Upper lobe of left lung (tissue), 4 donors: Measurements from ENCODE around the gene PCBP4.

Source experiments
- POLR2AphosphoS5 ChIP-seq, 2 donors: sonication (generic); formaldehyde crosslinking; IDR thresholded peaks; one replicate each; pipeline ENCODE4 v1.5.1; 2017; ENCODE audit warnings: antibody characterized with exemption in 2 of 2
- TF ChIP-seq, protein P1 (sequence below), 6 experiments: fragments of 450-650 bp in 4 of 6; fragments of 200-600 bp in 2 of 6; sonication (generic) in 2 of 6; IDR thresholded peaks; one replicate each; pipeline ENCODE4 v1.5.1; 2016 to 2019; ENCODE audit warnings: antibody characterized with exemption in 6 of 6

DNA sequence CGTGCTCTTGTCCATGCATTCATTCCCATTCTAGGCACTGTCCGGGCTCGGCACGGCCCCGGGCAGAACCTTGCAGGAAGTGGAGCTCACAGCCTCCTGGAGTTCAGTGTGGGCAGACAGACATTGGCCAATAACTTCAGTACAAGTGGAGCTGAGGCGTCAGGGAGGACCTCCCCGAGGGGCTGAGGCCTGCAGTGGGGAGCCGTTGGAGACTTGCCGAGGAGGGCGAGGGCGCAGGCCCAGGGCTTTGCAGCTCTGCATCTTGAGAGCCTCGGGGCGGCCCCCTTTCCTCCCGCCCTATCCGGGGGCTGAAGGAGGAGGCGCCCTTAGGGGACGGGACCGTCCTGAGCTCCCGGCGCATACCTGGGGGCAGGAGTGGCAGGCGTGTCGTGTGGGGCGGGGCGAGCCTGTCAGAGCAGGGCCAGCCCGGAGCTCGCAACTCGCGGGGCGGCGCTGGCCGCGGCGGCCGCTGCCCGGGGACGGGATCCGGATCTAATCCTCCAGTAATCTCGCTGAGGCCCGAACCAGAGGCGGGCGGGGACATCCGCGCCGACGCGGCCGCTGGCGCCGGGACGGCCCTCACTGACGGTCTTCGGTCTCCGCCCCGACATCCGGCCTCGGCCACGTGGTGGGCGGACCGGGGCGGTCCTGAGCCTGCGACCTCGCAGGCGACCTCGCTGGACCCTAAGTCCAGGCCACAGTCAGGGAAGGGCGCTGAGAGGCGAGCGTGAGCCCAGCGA is 15.8 kb upstream of the PCBP4 start, which contains the start of gene ACY1:
- TF ChIP-seq, protein P1, sequence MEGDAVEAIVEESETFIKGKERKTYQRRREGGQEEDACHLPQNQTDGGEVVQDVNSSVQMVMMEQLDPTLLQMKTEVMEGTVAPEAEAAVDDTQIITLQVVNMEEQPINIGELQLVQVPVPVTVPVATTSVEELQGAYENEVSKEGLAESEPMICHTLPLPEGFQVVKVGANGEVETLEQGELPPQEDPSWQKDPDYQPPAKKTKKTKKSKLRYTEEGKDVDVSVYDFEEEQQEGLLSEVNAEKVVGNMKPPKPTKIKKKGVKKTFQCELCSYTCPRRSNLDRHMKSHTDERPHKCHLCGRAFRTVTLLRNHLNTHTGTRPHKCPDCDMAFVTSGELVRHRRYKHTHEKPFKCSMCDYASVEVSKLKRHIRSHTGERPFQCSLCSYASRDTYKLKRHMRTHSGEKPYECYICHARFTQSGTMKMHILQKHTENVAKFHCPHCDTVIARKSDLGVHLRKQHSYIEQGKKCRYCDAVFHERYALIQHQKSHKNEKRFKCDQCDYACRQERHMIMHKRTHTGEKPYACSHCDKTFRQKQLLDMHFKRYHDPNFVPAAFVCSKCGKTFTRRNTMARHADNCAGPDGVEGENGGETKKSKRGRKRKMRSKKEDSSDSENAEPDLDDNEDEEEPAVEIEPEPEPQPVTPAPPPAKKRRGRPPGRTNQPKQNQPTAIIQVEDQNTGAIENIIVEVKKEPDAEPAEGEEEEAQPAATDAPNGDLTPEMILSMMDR (IDR thresholded peaks at IDR 0.05) = peak in 4 of 6 experiments; percentile 2 to 39 (median 20)
- peak; percentile 72 to 80 for TF ChIP-seq POLR2AphosphoS5 (IDR thresholded peaks at IDR 0.05)
